HG03045 (cell line): ENCODE measurements around the gene LOX.

ENCODE experiments used
- ATAC-seq: cut with Tn5 transposase; IDR thresholded peaks from one replicate; pipeline ENCODE4 v1.9.1; 2021; ENCODE audit warnings: mild to moderate bottlenecking, moderate library complexity; ENCODE audit not compliant: unreplicated experiment

LOX gene

GRCh38 chr5:122054266-122054665 lies 23.8 kb downstream of the LOX start:
- no peak for ATAC-seq

GRCh38 chr5:122053181-122054109 lies 24.6 kb downstream of the LOX start:
- ATAC-seq: no peak

GRCh38 chr5:122051569-122051968 lies 26.5 kb downstream of the LOX start:
- no peak for ATAC-seq

- no peak for ATAC-seq
Measured at GRCh38 chr5:122050959-122051358, 27.1 kb downstream of the LOX start.

GRCh38 chr5:122040636-122041302 lies 37.3 kb downstream of the LOX start:
- ATAC-seq: no peak

GRCh38 chr5:122036326-122036725 lies 41.7 kb downstream of the LOX start:
- no peak for ATAC-seq

- no peak for ATAC-seq
Measured at GRCh38 chr5:122035913-122036312, 42.1 kb downstream of the LOX start.

GRCh38 chr5:122031836-122032235 lies 46.2 kb downstream of the LOX start:
- no peak for ATAC-seq

GRCh38 chr5:122030251-122030650 lies 47.8 kb downstream of the LOX start:
- ATAC-seq: no peak

- no peak for ATAC-seq
Measured at GRCh38 chr5:122029818-122030217, 48.2 kb downstream of the LOX start.

- ATAC-seq: no peak
Measured at GRCh38 chr5:122022966-122023365, 55.1 kb downstream of the LOX start.

- peak; percentile 67 for ATAC-seq
Measured at GRCh38 chr5:122019919-122020590, 58.0 kb downstream of the LOX start.

GRCh38 chr5:122015471-122015870 lies 62.6 kb downstream of the LOX start:
- no peak for ATAC-seq

- no peak for ATAC-seq
Measured at GRCh38 chr5:122014236-122014935, 63.7 kb downstream of the LOX start.
